ENCODE data around the gene SIPA1L3. TPM values are rescaled to one million over a fixed set of nuclear protein-coding genes. Genes with fewer than 3 reads are reported as not detected.
A peak's percentile ranks its signal among the peaks of the same experiment; 100 is the strongest.
"Not testable (repeated sequence)": the region's sequence is repeated elsewhere in the genome, so short reads cannot be mapped to it uniquely, and the experiment has no call there.

SIPA1L3 gene
- total RNA-seq, 1 experiment from 2014 or later, result 13.8 TPM

- H3K4me3 ChIP-seq, result peak overlapping the region; percentile 53
- no peaks in the 10 kb centered on the region for H3K9me3 ChIP-seq
- peaks cover 14% of the 10 kb centered on the region; the same call in 1 of the 2 replicates for H3K27me3 ChIP-seq
- DNase-seq, result no peak
- H3K36me3 ChIP-seq, result no peaks in the 10 kb centered on the region
These were observed 321.8 kb downstream of the SIPA1L3 start for GRCh38 chr19:38228491-38229439.

GRCh38 chr19:38229585-38230073 is 322.6 kb downstream of the SIPA1L3 start:
- H3K4me3 ChIP-seq, result no peak overlapping the region; the same call in 1 of the 2 replicates

GRCh38 chr19:38230506-38231133 is 323.6 kb downstream of the SIPA1L3 start:
- H3K9me3 ChIP-seq, DNase-seq, H3K4me3 ChIP-seq, H3K36me3 ChIP-seq: not testable (repeated sequence)
- peaks cover 14% of the 10 kb centered on the region; the same call in 1 of the 2 replicates for H3K27me3 ChIP-seq

More at GRCh38 chr19:38229585-38230073, 322.6 kb downstream of the SIPA1L3 start:
- no peaks in the 10 kb centered on the region for H3K9me3 ChIP-seq
- peak; percentile 88 for DNase-seq
- peaks cover 14% of the 10 kb centered on the region; the same call in 1 of the 2 replicates for H3K27me3 ChIP-seq
- H3K36me3 ChIP-seq, result no peaks in the 10 kb centered on the region

- Histone ChIP-seq H3K36me3 (no peaks in the 10 kb centered on the region), H3K4me3 (no peak overlapping the region), H3K27me3 (peaks cover 14% of the 10 kb centered on the region; the same call in 1 of the 2 replicates), H3K9me3 (no peaks in the 10 kb centered on the region)
- DNase-seq, result no peak
These were observed 324.9 kb downstream of the SIPA1L3 start for GRCh38 chr19:38231918-38232317.

- Histone ChIP-seq H3K27me3 (peaks cover 13% of the 10 kb centered on the region; the same call in 1 of the 2 replicates), H3K4me3 (no peak overlapping the region), H3K36me3 (no peaks in the 10 kb centered on the region), H3K9me3 (no peaks in the 10 kb centered on the region)
- peak; percentile 64 for DNase-seq
These were observed 326.8 kb downstream of the SIPA1L3 start for GRCh38 chr19:38233740-38234251.

GRCh38 chr19:38234615-38235014 is 327.6 kb downstream of the SIPA1L3 start:
- Histone ChIP-seq H3K27me3 (peaks cover 9% of the 10 kb centered on the region; the same call in 1 of the 2 replicates), H3K9me3 (no peaks in the 10 kb centered on the region), H3K4me3 (no peak overlapping the region), H3K36me3 (no peaks in the 10 kb centered on the region)
- DNase-seq, result no peak

- Histone ChIP-seq H3K36me3 (no peaks in the 10 kb centered on the region), H3K9me3 (no peaks in the 10 kb centered on the region), H3K27me3 (no peaks in the 10 kb centered on the region), H3K4me3 (no peak overlapping the region)
- no peak for DNase-seq
These were observed 332.8 kb downstream of the SIPA1L3 start for GRCh38 chr19:38239816-38240215.

GRCh38 chr19:38243279-38243673 is 336.3 kb downstream of the SIPA1L3 start:
- H3K36me3 ChIP-seq, result no peaks in the 10 kb centered on the region
- H3K9me3 ChIP-seq, result no peaks in the 10 kb centered on the region
- no peaks in the 10 kb centered on the region for H3K27me3 ChIP-seq
- peak overlapping the region; percentile 39 for H3K4me3 ChIP-seq
- DNase-seq, result no peak

- no peak overlapping the region for H3K4me3 ChIP-seq
- no peak for DNase-seq
These were observed 339.0 kb downstream of the SIPA1L3 start for GRCh38 chr19:38245826-38246498.

GRCh38 chr19:38247126-38247525 is 340.1 kb downstream of the SIPA1L3 start:
- Histone ChIP-seq H3K36me3 (no peaks in the 10 kb centered on the region), H3K27me3 (no peaks in the 10 kb centered on the region), H3K4me3 (no peak overlapping the region), H3K9me3 (no peaks in the 10 kb centered on the region)
- DNase-seq, result no peak

More at GRCh38 chr19:38245826-38246498, 339.0 kb downstream of the SIPA1L3 start:
- H3K36me3 ChIP-seq, result no peaks in the 10 kb centered on the region
- no peaks in the 10 kb centered on the region for H3K27me3 ChIP-seq
- H3K9me3 ChIP-seq, result no peaks in the 10 kb centered on the region

GRCh38 chr19:38247734-38248268 is 340.8 kb downstream of the SIPA1L3 start:
- H3K27me3 ChIP-seq, result no peaks in the 10 kb centered on the region
- H3K4me3 ChIP-seq, result no peak overlapping the region
- H3K9me3 ChIP-seq, result no peaks in the 10 kb centered on the region
- H3K36me3 ChIP-seq, result no peaks in the 10 kb centered on the region
- DNase-seq, result peak; percentile 39

GRCh38 chr19:38248421-38248820 is 341.4 kb downstream of the SIPA1L3 start:
- no peak for DNase-seq
- no peaks in the 10 kb centered on the region for H3K36me3 ChIP-seq
- no peak overlapping the region for H3K4me3 ChIP-seq
- no peaks in the 10 kb centered on the region for H3K9me3 ChIP-seq
- no peaks in the 10 kb centered on the region for H3K27me3 ChIP-seq

GRCh38 chr19:38250428-38250820 is 343.4 kb downstream of the SIPA1L3 start:
- DNase-seq, result no peak
- H3K4me3 ChIP-seq, result no peak overlapping the region
- H3K9me3 ChIP-seq, result no peaks in the 10 kb centered on the region
- no peaks in the 10 kb centered on the region for H3K27me3 ChIP-seq
- no peaks in the 10 kb centered on the region for H3K36me3 ChIP-seq

GRCh38 chr19:38250821-38251563 is 344.0 kb downstream of the SIPA1L3 start:
- Histone ChIP-seq H3K4me3 (no peak overlapping the region), H3K36me3 (no peaks in the 10 kb centered on the region), H3K27me3 (no peaks in the 10 kb centered on the region), H3K9me3 (no peaks in the 10 kb centered on the region)
- DNase-seq, result no peak

- Histone ChIP-seq H3K9me3 (no peaks in the 10 kb centered on the region), H3K27me3 (no peaks in the 10 kb centered on the region), H3K4me3 (no peak overlapping the region), H3K36me3 (no peaks in the 10 kb centered on the region)
- no peak for DNase-seq
These were observed 344.6 kb downstream of the SIPA1L3 start for GRCh38 chr19:38251564-38252051.

Data from MG63 (cell line).